GM18519 (cell line): Measurements from ENCODE around the gene SARDH.

Source experiments
- ATAC-seq: cut with Tn5 transposase; IDR thresholded peaks from one replicate; pipeline ENCODE4 v1.9.1; 2021; ENCODE audit warnings: mild to moderate bottlenecking, moderate library complexity; ENCODE audit not compliant: unreplicated experiment, low FRiP score

Gene SARDH

DNA sequence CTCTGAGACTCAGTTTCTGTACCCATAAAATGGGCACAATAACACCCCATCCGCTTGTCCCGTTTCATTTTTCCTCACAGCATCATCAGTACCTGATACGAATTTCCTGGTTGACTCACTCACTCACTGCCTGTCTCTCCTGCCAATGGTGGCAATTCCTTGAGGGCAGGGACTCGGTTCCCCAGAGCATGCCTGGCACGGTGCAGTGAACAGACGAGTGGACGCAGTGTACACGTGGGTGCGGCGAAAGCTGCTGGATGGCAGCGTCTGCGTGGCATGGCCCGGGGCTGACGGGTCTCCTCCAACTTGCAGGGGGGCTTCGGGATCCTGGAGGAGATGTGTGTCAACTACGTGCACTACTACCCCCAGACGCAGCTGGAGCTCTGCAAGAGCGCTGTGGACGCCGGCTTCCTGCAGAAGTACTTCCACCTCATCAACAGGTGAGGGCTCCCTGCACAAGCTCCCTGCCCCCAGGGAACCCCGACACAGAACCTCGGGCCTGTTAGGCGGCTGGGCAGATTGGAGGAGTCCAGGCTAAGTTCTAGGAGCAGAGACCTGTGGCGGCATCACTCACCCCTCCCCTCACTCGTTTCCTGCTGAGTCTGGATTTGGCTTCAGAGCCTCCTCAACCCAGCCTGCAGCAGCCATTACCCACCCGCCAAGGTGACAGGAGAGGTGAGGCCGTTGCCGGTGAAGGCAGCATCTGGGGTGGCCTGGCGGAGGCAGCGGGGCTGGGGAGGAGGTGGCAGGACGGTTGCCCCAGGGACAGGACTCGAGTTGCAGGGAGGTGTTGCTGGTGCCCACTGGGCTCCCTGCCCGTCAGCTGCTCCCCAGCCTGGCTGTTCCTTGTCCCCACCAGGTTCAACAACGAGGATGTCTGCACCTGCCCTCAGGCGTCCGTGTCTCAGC lies 81.7 kb downstream of the SARDH start:
- ATAC-seq: no peak

- no peak for ATAC-seq
Measured at GRCh38 chr9:133655701-133656100, 82.5 kb downstream of the SARDH start.

GRCh38 chr9:133654736-133655657 lies 83.2 kb downstream of the SARDH start:
- ATAC-seq: no peak

DNA sequence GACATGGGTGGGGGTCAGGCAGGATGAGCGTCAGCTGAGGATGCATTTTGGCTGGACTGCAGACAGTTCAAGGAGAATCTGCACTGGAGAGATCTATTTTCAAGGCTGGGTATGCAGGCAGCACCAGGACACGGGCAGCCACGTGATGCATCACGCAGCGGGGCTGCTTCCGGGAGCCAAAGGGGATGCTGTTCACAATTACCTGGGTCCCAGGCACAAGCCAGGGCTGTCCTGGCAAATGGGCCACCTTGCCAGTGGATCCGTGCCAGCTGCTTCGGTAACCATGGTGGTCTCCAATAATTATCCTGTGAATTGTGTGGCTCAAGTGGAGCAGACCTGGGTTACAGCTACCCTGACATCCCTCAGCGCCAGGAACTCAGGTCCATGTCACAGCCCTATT lies 84.5 kb downstream of the SARDH start:
- ATAC-seq: no peak

DNA sequence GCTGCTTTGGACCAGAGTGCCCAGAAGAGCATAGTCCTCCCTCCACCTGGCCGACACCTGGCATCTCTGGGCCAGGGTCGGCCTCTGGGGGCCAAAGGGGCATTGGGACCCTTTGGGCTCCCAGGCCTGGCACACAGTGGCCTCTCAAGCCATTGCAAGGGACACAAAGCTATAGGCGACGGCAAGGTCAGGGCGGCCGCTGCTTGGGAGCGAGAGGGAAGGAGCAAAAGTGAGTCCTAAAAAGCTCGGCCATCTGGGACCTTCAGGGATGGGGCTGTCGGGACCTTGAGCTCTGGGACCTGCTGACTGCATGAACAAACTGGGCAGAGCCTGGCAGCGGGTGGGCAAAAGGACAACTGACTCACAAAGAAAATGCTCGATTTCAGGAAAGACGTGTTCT lies 88.1 kb downstream of the SARDH start:
- ATAC-seq: no peak

DNA sequence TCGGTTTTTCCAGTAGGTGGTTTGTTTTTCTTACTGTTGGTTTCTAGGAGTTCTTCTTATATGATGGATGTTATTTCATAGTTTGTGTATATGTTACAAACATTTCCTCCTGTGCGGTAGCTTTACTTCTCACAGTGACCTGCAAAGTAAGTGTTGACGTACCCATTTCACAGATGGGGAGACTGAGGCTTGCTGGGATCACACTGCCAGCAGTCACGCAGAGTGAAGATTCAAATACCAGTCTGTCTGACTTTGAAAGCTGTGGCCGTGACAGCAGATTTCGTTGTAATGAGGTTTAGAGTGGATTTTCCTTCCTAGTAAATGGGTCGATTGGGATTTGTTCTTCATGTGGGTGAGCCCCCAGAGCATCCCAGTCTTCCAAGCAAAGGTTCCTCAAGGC lies 89.0 kb downstream of the SARDH start:
- no peak for ATAC-seq

DNA sequence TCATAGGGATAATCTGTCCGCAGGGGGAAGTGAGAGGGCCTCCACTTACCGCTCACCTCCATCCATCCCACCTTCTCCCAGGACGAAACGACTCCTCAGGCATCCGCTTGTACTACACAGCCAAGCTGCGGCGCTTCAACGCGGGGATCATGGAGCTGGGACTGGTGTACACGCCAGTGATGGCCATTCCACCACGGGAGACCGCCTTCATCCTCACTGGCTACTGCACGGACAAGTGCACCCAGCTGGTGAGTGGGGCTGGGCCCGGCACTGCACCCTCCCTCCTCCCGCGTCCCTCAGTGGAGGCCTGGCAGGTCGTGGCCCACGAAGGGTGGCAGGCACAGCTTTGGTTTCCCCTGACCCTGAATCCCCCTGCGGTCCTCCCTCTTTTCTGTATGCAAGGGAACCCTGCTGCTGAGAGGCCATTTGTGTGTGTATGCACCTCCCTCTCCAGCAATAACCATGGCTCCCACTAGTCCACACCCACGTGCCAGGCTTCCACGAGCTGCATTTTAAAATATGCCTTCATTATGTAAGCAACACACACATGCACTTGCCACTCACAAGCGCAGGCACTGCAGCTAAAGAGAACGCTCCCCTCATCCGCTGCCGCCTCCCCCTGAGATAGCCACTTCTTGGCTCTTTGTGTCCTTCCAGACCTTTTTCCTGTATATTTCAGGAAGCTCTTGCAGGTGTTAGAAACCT lies 90.2 kb downstream of the SARDH start:
- ATAC-seq: no peak

DNA sequence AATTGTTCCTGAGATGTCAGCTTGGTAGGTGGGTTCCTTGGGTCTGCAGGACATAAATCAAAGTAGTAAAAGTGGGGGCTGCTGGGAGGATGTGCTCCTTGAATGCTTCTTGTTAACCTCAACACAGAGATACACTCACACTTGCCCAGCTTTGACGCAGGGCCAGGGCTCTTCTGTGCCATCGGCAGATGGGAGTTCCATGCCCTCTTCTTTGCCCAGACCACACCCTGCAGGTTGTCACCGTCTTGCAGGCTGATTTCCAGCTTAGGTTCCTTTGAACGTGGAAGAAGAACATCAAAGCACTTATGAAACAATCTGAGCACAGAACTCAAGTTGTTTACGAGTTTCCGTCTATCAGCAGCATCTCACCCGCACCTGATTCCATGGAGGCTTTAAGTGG lies 91.0 kb downstream of the SARDH start:
- ATAC-seq: no peak

GRCh38 chr9:133645021-133645765 lies 93.0 kb downstream of the SARDH start:
- no peak for ATAC-seq

GRCh38 chr9:133643978-133644760 lies 94.0 kb downstream of the SARDH start:
- ATAC-seq: no peak

DNA sequence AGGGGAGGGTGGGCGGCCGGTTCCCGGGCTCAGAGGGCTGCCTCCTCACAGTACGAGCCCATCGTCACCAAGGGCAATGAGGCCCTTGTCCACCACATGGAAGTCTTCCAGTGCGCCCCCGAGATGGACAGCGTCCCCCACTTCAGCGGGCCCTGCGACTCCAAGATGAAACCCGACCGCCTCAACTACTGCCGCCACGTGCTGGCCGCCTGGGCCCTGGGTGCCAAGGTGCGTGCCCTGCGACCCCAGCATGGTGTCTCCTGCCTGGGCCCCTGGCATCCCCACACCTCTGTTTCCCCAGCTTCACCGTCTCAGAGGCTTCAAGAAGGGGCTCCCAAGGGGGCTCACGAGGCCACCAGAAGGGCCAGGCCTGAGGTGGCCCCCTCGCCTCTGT lies 94.8 kb downstream of the SARDH start:
- no peak for ATAC-seq

DNA sequence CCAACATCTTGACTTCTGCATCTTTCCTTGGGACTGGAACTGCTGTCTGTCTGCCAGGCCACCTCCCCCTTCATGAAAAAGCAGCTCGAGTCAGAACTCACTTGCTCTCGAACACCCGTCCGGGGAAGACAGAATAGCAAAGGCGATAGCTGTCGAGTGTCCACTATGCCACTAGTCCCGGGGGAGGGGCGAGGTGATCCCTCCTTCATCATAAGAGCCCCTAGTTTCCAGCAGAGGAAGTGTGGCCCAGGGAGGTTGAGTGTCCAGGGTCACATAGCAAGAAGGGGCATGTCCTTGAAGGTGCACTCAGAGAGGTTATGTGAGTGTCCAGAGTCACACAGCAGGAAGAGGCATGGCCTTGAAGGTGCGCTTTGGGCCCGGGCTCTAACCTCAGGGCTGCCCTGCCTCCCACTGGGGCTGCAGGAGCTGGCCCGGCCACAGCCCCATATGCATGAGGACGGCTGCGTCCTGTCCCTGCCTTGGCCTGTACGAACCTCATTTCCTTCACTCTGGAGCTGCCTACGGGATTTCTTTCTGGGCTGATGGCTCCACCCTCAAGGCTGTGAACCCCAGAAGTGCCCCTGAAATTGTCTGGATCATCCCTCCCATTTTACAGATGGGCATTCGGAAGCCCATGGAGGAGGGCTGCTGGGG lies 95.3 kb downstream of the SARDH start:
- no peak for ATAC-seq

- no peak for ATAC-seq
Measured at GRCh38 chr9:133641861-133642595, 96.1 kb downstream of the SARDH start.

- no peak for ATAC-seq
Measured at GRCh38 chr9:133641396-133641655, 96.8 kb downstream of the SARDH start.

- ATAC-seq: no peak
Measured at GRCh38 chr9:133640580-133641395, 97.4 kb downstream of the SARDH start.

DNA sequence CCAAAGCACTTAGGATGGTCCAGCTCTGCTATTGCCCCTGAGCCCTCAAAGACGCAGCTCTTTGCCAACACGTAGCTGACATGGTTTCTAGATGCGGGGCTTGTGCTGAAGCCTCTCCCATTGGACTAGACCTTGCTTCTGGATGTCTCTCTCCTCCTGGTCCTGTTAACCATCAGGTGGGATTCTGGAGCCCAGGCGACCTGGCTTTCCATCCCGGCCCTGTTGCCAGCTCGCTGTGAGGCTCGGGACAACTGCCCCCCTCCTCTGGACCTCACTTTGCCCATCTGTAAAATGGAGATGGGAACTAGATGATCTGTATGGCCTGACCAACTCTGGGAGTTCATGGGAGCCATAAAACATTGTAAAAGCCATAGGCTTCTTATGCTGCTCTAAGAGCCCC lies 98.0 kb downstream of the SARDH start:
- ATAC-seq: no peak

DNA sequence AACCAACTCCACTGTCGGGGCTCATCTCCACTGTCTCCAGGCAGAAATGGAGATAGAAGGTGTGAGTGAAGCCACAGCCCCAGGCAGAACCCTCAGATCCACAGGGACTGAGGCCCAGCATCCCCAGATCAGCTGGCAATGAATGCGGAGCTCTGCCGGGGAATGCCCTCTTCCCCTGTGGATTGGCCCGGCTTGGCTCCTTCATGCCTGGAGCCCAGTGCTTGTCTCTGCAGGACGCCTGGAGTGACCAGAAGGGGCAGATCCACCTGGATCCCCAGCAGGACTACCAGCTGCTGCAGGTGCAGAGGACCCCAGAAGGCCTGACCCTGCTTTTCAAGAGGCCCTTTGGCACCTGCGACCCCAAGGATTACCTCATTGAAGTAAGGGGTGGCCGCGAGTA lies 98.5 kb downstream of the SARDH start:
- no peak for ATAC-seq

- ATAC-seq: no peak
Measured at GRCh38 chr9:133638711-133639110, 99.4 kb downstream of the SARDH start.
